GF-D8 (cell line): ENCODE results near the gene HNRNPA2B1.
A peak's percentile ranks its signal among the peaks of the same experiment; 100 is the strongest.

ENCODE experiments used
- DNase-seq: peaks from one replicate; lab custom pipeline; 2025; lab: John Stamatoyannopoulos, UW

HNRNPA2B1 gene

DNA sequence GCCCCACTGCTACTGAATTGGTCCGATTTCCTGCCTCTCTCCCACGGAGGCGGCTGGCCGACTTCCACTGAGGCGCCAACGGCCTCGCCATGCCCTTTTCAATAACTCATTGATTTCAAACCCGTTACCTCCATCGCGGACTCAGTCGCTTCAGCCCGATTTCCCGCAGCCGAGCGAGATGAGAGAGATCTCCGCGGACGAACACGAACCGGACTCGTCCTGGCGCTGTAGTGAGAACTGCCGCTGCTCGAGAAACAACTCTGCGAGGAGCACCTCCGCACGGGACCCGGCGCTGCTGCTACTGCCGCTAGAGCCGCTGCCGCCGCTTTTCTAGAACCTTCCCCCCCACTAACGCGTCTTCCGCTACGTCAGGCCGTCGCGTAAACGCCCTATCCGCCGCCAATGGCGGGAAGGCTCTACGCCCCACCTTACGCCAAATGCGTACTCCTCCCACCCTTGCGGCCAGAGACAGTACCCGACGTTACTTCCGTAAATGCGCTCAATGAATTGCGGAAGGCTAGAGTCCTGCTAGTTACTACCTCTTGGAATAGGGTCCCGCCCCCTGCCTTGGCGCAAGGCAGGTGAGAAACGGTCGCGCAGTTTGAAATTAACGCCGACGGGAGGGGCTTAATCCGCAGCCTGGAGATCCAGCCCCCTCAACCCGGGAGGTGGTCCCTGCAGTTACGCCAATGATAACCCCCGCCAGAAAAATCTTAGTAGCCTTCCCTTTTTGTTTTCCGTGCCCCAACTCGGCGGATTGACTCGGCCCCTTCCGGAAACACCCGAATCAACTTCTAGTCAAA is at the start of gene HNRNPA2B1:
HNRNPA2B1 (minus strand) TSS at position 303 of the 803 bp plus-strand sequence; CDS start at position 134, 169 bp downstream.
- peak; percentile 99 for DNase-seq

- no peak for DNase-seq
Measured at GRCh38 chr7:26250239-26250638, 49.7 kb upstream of the HNRNPA2B1 start.

DNA sequence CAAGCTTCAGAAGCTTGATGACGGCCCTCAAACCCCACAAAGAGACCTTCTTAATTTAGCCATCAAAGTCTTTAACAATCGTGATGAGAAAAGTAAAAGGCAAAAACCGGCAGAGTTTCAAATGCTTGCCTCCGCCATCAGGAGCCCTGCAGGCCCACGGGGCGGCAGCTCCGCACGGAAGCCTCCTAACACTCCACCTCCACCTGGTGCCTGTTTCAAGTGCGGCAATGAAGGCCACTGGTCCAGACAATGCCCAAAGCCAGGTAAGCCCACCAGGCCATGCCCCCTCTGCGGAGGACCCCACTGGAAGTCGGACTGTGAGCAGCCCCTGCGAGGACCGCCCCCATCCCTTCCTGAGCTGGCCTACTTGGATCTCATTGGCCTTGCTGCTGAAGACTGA is 44.6 kb upstream of the HNRNPA2B1 start:
- no peak for DNase-seq

DNA sequence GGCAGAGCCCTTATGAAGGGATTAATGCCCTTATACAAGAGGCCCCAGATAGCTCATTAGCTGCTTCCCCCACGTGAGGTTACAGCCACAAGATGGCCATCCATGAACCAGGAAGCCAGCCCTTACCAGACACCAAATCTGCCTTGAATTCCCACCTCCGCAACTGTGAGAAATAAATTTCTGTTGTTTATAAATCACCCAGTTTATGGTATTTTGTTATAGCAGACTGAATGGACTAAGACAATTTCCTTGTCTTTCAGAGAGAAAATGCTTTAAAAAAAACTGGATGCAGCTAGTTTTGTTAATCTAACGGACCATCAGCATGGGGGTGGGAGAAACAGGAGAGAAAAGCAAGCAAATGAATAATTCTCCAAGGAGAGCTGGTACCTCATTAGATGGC is 37.5 kb upstream of the HNRNPA2B1 start:
- DNase-seq, result no peak

DNA sequence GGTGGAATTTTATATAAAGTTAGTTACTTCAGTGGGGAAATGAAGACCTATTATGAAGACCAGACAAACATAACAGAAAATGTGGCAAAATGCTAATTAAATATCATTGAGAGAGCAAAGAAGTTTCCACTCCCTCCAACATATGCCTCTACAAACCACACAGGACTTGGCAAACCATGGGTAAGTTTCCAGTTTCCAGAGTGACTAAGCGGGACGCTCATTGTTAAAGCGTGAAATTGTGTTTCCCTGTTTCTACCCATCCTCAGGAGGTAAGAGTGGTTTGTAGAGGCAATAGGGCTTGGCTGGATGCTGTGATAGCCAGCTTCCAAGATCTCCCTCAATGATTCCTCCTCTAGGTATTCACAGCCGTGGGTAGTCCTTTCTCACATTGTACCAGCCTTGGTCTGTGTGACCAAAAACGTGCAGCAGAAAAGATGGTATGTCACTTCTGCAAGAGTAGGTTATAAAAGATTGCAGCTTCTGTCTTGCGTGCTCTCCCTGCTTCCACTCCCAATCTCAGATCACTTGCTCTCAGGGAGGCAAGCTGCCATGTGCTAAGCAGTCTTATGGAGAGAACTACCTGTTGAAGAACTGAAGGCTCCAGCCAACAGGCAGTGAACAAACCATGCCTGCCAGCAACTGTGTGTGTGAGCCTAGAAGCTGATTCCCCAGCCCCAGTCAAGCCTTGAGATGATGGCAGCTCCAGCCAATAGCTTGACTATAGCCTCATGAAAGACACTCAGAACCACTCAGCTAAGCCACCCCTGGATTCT is 36.7 kb upstream of the HNRNPA2B1 start:
- peak; percentile 12 for DNase-seq

DNA sequence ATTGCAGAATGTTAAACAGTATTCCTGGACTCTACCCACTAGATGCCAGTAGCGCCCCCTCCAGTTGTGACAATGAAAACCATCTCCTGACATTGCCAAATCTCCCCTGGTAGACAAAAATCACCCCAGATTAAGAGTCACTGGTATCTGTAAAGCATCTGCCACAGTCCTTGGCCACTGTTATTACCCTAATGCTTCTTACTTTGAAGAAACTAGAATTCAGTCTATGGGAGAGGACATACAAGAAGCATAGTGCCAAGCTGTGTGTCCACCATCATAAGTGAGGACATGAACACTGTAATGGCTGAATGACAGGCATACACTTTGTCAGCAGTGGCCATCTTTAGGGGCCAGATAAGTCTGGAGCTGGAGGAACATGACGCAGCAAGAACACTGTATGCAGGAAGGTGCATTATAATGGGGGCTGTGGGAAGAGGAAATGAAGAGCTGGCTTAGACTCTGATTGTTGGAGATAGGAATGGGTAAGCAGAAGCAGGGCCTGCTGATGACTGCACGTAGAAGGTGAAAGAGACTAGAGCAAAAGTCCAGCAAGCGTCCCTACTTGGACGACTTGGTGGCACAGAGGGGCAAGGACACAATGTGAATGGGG is 33.5 kb upstream of the HNRNPA2B1 start:
- DNase-seq, result peak; percentile 57

DNA sequence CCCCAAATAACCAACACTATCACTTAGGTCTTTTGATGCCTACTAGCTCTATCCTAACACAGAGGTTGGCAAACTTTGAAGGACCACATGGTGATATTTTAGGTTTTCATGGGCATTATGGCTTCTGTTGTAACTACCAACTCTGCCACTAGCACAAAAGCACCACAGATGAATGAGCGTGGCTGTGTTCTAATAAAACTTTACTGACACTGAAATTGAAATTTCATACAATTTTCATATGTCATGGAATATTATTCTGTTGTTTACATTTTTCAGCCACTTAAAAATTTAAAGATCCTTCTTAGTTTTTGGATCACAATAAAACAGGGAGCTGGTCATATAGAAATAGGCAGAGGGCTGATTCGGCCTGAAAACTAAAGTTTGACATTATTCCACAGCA is 27.4 kb upstream of the HNRNPA2B1 start:
- no peak for DNase-seq

GRCh38 chr7:26224359-26224758 is 23.8 kb upstream of the HNRNPA2B1 start:
- DNase-seq, result no peak

DNA sequence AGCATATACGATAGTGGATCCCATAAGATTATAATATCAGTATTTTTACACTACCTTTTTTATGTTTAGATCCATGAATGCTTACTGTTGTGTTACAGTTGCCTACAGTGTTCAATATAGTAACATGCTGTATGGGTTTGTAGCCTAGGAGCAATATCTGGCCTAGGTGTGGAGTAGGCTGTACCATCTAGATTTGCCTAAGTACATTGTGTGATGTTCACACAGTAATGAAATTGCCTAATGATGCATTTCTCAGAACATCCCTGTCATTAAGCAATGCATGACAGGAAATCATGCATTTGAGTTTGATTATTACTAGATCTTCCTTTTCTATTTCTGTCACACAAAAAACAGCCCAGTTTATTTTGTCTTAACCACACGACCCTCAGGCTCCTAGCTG is 15.5 kb upstream of the HNRNPA2B1 start:
- no peak for DNase-seq

- peak; percentile 8 for DNase-seq
Measured at GRCh38 chr7:26213807-26214515, 13.4 kb upstream of the HNRNPA2B1 start.

GRCh38 chr7:26212921-26213718 is 12.6 kb upstream of the HNRNPA2B1 start:
- DNase-seq, result no peak

- no peak for DNase-seq
Measured at GRCh38 chr7:26208040-26208439, 7.5 kb upstream of the HNRNPA2B1 start.

DNA sequence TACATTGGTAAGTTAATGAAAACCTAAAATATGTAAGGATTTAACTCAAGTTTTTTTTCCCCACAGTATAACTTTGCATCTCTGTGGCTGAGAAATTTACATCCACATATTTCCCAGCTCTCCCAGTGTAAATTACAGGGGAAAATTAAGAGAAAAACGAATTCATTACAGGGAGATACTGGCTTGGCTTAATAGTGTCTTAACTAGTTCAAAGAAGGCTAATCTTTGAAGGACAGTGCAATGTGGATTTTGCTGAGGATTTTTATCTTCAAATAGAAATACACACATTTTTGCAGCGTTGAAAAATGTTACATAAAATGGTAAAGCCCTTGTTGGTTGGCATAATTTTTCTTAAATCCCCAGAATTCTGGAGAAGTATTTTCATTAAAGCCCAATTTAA is 2.5 kb upstream of the HNRNPA2B1 start:
- no peak for DNase-seq

GRCh38 chr7:26202019-26202990 is 1.8 kb upstream of the HNRNPA2B1 start:
- DNase-seq, result no peak

- peak; percentile 93 for DNase-seq
Measured at GRCh38 chr7:26201247-26202018, 887 bp upstream of the HNRNPA2B1 start, which contains the start of gene CBX3. CBX3 (plus strand) TSS chr7:26201745; CDS start chr7:26202999, 1,254 bp downstream.

DNA sequence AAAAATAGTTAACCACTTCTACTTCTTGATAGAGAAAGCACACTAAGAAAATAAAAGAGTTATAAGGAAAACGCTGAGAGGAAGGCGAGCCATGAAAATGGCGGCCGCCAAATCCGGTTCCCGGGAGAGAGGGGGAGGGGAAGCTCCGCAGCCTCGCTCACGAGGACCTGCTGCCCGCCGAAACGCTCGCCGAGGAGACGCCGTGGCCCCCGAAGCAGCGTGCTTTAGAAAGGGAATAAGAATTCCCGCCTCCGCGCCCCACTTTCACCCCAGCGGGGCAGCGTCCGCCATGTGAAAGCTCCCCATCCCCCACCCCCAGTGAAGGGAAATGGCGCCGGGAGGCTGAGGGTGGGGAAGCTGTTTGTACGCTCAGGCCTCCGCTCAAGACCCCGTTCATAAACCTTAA is 505 bp downstream of the HNRNPA2B1 start:
- DNase-seq, result peak; percentile 42

DNA sequence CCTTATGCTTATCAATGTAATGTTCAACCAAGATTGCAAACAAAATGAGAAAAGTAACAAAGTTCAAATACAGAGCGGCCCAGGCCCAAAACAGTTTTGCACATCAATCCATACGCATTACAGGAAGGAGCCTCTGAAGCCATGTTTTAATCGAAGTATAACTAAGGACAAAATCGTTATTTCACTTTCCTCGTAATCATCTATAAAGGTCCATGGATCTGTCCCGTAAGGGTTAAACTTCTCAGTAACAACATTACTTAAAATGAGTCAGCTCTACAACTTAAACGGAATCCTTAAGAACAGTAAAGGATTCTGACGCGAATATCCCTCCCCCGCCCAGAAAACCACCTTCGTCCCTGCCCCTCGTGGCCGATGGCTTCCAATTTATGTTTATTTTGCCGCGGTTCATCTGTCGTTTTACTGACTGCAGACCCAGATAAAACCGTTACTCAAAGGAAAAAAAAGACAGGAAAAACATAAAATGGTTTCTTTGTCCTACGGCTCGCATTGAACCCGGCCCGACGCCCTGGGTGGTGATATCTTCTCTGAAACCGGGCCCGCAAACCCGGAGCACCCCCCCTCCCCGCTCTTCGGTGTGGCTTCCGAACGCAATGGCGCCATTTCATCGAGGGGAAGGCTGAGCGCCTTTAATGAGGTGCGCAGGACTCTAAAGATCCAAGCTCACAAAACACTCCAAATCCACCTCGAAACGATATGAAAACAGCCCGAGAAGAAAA is 1.1 kb downstream of the HNRNPA2B1 start:
- DNase-seq, result no peak

GRCh38 chr7:26198781-26199169 is 1.8 kb downstream of the HNRNPA2B1 start:
- DNase-seq, result no peak
